GM18511 (cell line): Measurements from ENCODE around the gene GATA1.
A peak's percentile ranks its signal among the peaks of the same experiment; 100 is the strongest.

ENCODE experiments used
- ATAC-seq: cut with Tn5 transposase; IDR thresholded peaks from one replicate; pipeline ENCODE4 v1.9.1; 2021; ENCODE audit warnings: mild to moderate bottlenecking, moderate library complexity; ENCODE audit not compliant: unreplicated experiment

Gene GATA1

GRCh38 chrX:48784726-48785125 lies 1.7 kb upstream of the GATA1 start:
- no peak for ATAC-seq

- ATAC-seq: no peak
Observed at GRCh38 chrX:48785186-48785539, 1.2 kb upstream of the GATA1 start.

- ATAC-seq: no peak
Observed at GRCh38 chrX:48785540-48786214, 713 bp upstream of the GATA1 start.

- ATAC-seq: no peak
Observed at GRCh38 chrX:48786825-48787504, 575 bp downstream of the GATA1 start.

- no peak for ATAC-seq
Observed at GRCh38 chrX:48787505-48788443, 1.4 kb downstream of the GATA1 start.

GRCh38 chrX:48789366-48790220 lies 3.2 kb downstream of the GATA1 start:
- ATAC-seq: no peak

- ATAC-seq: no peak
Observed at GRCh38 chrX:48790477-48790876, 4.1 kb downstream of the GATA1 start.

GRCh38 chrX:48791063-48791820 lies 4.9 kb downstream of the GATA1 start:
- no peak for ATAC-seq

- ATAC-seq: no peak
Observed at GRCh38 chrX:48792219-48792618, 5.8 kb downstream of the GATA1 start.

- no peak for ATAC-seq
Observed at GRCh38 chrX:48793935-48794334, 7.5 kb downstream of the GATA1 start.

- no peak for ATAC-seq
Observed at GRCh38 chrX:48794340-48794910, 8.0 kb downstream of the GATA1 start.

- no peak for ATAC-seq
Observed at GRCh38 chrX:48794911-48795515, 8.6 kb downstream of the GATA1 start.

GRCh38 chrX:48798318-48798717 lies 11.9 kb downstream of the GATA1 start:
- ATAC-seq: no peak

GRCh38 chrX:48800574-48801279 lies 14.3 kb downstream of the GATA1 start:
- ATAC-seq: no peak

- ATAC-seq: peak; percentile 89
Observed at GRCh38 chrX:48801280-48802088, 15.1 kb downstream of the GATA1 start, which contains the start of gene HDAC6. Gene HDAC6 (plus strand): TSS chrX:48802067. CDS start chrX:48802693, 626 bp downstream.

GRCh38 chrX:48802089-48802904 lies 15.9 kb downstream of the GATA1 start:
- ATAC-seq: peak; percentile 58

- ATAC-seq: no peak
Observed at GRCh38 chrX:48802905-48803200, 16.5 kb downstream of the GATA1 start.
